ENCODE measurements around the gene DDX23. TPM values are rescaled to one million over a fixed set of nuclear protein-coding genes. Genes with fewer than 3 reads are reported as not detected.

DDX23 gene
- total RNA-seq, 1 experiment from 2014 or later = 151 TPM

DNA sequence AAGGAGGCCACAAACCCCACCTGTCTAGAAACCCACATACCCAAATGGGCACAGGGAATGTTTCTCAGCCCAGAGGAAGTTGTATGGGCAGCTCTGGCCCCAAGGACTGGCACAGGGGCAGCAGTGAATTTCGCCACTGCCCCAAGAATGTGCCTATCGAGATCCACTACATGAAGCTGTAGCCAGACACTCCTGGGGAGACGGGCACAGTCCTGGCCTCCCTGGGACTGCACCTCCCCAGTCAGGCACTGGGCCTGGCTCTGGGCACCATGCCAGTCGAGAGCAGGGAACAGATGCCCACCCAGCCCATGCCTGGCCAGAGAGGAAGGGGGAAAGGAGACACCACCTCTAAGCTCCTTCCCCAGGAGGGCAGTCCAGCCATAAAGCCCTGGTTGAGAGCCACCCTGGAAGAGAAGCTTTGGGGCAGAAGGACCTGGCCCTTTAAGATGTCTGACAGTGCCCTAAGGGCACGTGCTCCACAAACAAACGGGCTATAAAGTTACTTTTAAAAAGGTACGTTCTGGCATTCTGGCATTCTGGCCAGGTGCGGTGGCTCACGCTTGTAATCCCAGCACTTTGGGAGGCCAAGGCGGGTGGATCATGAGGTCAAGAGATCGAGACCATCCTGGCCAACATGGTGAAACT, 71.5 kb downstream of the DDX23 start:
- no peaks in the 10 kb centered on the region for H3K27me3 ChIP-seq (replicated peaks; ENCODE audit: control insufficient read depth, insufficient read depth, low read length)
- BruUV-seq (replicated peaks) = no TSS peak
- H3K4me1 ChIP-seq = 0 out of 2 replicates have a peak, but pooled peaks cover 4% of the 10 kb centered on the region
- H3K4me3 Mint-ChIP-seq (ENCODE audit: unreplicated experiment) = no peak overlapping the region
- no peaks in the 10 kb centered on the region for H3K27me3 Mint-ChIP-seq (ENCODE audit: insufficient read depth, unreplicated experiment)
- H3K4me3 ChIP-seq (ENCODE audit: low read depth, low read length) = no peak overlapping the region
- POLR2A ChIA-PET = no interaction called here
- CTCF ChIA-PET = no interaction called here
- peaks cover 5% of the 10 kb centered on the region for H3K36me3 ChIP-seq (ENCODE audit: control insufficient read depth, insufficient read depth, low read length)
- intact Hi-C loops (cut with micrococcal nuclease; ENCODE audit: unreplicated experiment) = no loop called here
- H3K27ac Mint-ChIP-seq (ENCODE audit: unreplicated experiment) = no peak overlapping the region
- H3K4me1 Mint-ChIP-seq (ENCODE audit: low read depth, unreplicated experiment) = peaks cover 10% of the 10 kb centered on the region
- peaks cover 73% of the 10 kb centered on the region for H3K36me3 Mint-ChIP-seq (ENCODE audit: insufficient read depth, unreplicated experiment)
- no peaks in the 10 kb centered on the region for H3K9me3 ChIP-seq
- TF ChIP-seq, protein P1, sequence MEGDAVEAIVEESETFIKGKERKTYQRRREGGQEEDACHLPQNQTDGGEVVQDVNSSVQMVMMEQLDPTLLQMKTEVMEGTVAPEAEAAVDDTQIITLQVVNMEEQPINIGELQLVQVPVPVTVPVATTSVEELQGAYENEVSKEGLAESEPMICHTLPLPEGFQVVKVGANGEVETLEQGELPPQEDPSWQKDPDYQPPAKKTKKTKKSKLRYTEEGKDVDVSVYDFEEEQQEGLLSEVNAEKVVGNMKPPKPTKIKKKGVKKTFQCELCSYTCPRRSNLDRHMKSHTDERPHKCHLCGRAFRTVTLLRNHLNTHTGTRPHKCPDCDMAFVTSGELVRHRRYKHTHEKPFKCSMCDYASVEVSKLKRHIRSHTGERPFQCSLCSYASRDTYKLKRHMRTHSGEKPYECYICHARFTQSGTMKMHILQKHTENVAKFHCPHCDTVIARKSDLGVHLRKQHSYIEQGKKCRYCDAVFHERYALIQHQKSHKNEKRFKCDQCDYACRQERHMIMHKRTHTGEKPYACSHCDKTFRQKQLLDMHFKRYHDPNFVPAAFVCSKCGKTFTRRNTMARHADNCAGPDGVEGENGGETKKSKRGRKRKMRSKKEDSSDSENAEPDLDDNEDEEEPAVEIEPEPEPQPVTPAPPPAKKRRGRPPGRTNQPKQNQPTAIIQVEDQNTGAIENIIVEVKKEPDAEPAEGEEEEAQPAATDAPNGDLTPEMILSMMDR (IDR thresholded peaks at IDR 0.05; ENCODE audit: insufficient read depth in 1 of 2, low read depth in 1 of 2, low read length in 1 of 2, severe bottlenecking in 1 of 2, unreplicated experiment in 1 of 2) = no peak
- DNase-seq = no peak
- no peaks in the 10 kb centered on the region for H3K9me3 Mint-ChIP-seq (ENCODE audit: unreplicated experiment)

DNA sequence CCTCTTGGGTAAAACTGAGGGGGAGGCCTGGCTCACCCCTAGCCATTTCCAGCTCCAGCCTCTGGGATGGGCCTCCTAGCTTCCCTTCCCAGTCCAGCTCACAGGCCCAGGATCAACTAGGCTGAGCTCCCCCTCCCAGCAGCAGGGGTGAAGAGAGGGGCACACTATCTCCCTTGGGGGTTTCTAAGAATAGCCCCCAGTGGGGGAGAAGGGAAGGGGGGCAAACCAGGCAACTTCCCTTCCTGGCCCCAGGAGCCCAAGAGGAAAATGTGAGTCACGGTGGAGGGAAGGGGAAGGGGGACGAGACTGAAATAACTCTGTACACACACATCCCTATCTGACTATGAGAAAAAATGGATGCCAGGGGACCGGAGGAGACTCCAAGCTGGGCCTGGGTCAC, 72.1 kb downstream of the DDX23 start:
- peaks cover 10% of the 10 kb centered on the region for H3K4me1 Mint-ChIP-seq (ENCODE audit: low read depth, unreplicated experiment)
- TF ChIP-seq, protein P1 (IDR thresholded peaks at IDR 0.05; ENCODE audit: insufficient read depth in 1 of 2, low read depth in 1 of 2, low read length in 1 of 2, severe bottlenecking in 1 of 2, unreplicated experiment in 1 of 2) = no peak
- Histone ChIP-seq H3K36me3 (ENCODE audit: control insufficient read depth, insufficient read depth, low read length) (peaks cover 10% of the 10 kb centered on the region), H3K9me3 (no peaks in the 10 kb centered on the region), H3K4me1 (0 out of 2 replicates have a peak, but pooled peaks cover 4% of the 10 kb centered on the region), H3K4me3 (ENCODE audit: low read depth, low read length) (no peak overlapping the region), H3K27me3 (replicated peaks; ENCODE audit: control insufficient read depth, insufficient read depth, low read length) (no peaks in the 10 kb centered on the region)
- no peak for DNase-seq
- intact Hi-C loops (cut with micrococcal nuclease; ENCODE audit: unreplicated experiment) = no loop called here
- no peaks in the 10 kb centered on the region for H3K9me3 Mint-ChIP-seq (ENCODE audit: unreplicated experiment)
- BruUV-seq (replicated peaks) = no TSS peak
- H3K36me3 Mint-ChIP-seq (ENCODE audit: insufficient read depth, unreplicated experiment) = peaks cover 75% of the 10 kb centered on the region
- H3K27ac Mint-ChIP-seq (ENCODE audit: unreplicated experiment) = no peak overlapping the region
- POLR2A ChIA-PET = interaction anchor here (0.6 to 0.7 kb wide), 2 partner anchors 9 to 20 kb away, joined by 3 to 4 read pairs; no protein-coding TSS in a partner anchor
- CTCF ChIA-PET = interaction anchor here (0.7 kb wide), 1 partner anchor 27 kb away, joined by 4 read pairs; no protein-coding TSS in a partner anchor
- H3K4me3 Mint-ChIP-seq (ENCODE audit: unreplicated experiment) = no peak overlapping the region
- H3K27me3 Mint-ChIP-seq (ENCODE audit: insufficient read depth, unreplicated experiment) = no peaks in the 10 kb centered on the region

Other genes with a start within 250 kb of the DDX23 start
- gene KANSL2, start 169.9 kb downstream of the DDX23 start, total RNA-seq (2022) = 59.7 and 67.2 TPM in 2 replicates
- gene CCNT1, start 135.5 kb downstream of the DDX23 start, total RNA-seq (2022) = 52.1 and 53.1 TPM in 2 replicates
- gene ADCY6, start 63.1 kb downstream of the DDX23 start, total RNA-seq (2022) = 89.8 and 92.9 TPM in 2 replicates
- 20.4 and 28.2 TPM in 2 replicates for gene CACNB3, start 33.7 kb downstream of the DDX23 start, total RNA-seq (2022)
- gene RND1, start 13.7 kb upstream of the DDX23 start, total RNA-seq (2022) = 5.1 and 5.2 TPM in 2 replicates
- 79.5 and 83.2 TPM in 2 replicates for gene FKBP11, start 73.3 kb upstream of the DDX23 start, total RNA-seq (2022)
- gene ARF3, start 105.3 kb upstream of the DDX23 start, total RNA-seq (2022) = 249 and 257 TPM in 2 replicates
- gene WNT10B, start 119.6 kb upstream of the DDX23 start, total RNA-seq (2022) = 4.2 and 4.4 TPM in 2 replicates
- gene WNT1, start 126.2 kb upstream of the DDX23 start, total RNA-seq (2022) = 0.63 TPM in 1 of 2 replicates, not detected in the other
- 1.7 and 1.9 TPM in 2 replicates for gene DDN, start 147.2 kb upstream of the DDX23 start, total RNA-seq (2022)
- 60.3 and 61.4 TPM in 2 replicates for gene PRKAG1, start 166.6 kb upstream of the DDX23 start, total RNA-seq (2022)
- 139 and 140 TPM in 2 replicates for gene KMT2D, start 208.6 kb upstream of the DDX23 start, total RNA-seq (2022)
- gene RHEBL1, start 217.8 kb upstream of the DDX23 start, total RNA-seq (2022) = 2.5 and 2.6 TPM in 2 replicates
- gene DHH, start 242.6 kb upstream of the DDX23 start, total RNA-seq (2022) = 0.16 TPM in 1 of 2 replicates, not detected in the other